Gastrocnemius medialis (tissue), 4 donors: ENCODE measurements around the gene TSHZ1.
"Not testable (repeated sequence)": the region's sequence is repeated elsewhere in the genome, so short reads cannot be mapped to it uniquely, and the experiment has no call there.

Source experiments
- POLR2A ChIP-seq, 2 donors: fragments of 450-650 bp; IDR thresholded peaks; one replicate each; pipeline ENCODE4 v1.6.1; 2017; ENCODE audit warnings: antibody characterized with exemption in 2 of 2, mild to moderate bottlenecking in 2 of 2, moderate library complexity in 2 of 2
- TF ChIP-seq, protein P1 (sequence below), 5 experiments: fragments of 450-650 bp in 3 of 5; fragments of 200-600 bp in 2 of 5; sonication (generic) in 2 of 5; IDR thresholded peaks in 4 of 5; conservative IDR thresholded peaks in 1 of 5; 1 replicate in 4 of 5; 2 replicates in 1 of 5; pipeline ENCODE4 v1.5.1; 2016 to 2019; ENCODE audit warnings: antibody characterized with exemption in 5 of 5, mild to moderate bottlenecking in 3 of 5, moderate library complexity in 3 of 5

DNA sequence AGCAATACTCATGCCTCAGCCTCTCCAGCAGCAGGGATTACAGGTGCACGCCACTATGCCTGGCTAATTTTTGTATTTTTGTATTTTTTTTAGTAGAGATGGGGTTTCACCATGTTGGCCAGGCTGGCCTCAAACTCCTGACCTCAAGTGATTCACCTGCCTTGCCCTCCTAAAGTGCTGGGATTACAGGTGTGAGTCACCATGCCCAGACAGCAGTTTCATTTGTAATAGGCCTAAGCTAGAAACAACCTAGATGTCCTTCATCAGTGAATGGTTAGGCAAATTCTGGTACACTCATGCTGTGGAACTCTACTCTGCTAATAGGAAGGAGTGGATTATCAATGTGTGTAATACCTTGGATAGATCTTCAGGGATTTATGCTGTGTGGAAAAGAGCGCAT, 119.2 kb downstream of the TSHZ1 start:
- TF ChIP-seq, protein P1, sequence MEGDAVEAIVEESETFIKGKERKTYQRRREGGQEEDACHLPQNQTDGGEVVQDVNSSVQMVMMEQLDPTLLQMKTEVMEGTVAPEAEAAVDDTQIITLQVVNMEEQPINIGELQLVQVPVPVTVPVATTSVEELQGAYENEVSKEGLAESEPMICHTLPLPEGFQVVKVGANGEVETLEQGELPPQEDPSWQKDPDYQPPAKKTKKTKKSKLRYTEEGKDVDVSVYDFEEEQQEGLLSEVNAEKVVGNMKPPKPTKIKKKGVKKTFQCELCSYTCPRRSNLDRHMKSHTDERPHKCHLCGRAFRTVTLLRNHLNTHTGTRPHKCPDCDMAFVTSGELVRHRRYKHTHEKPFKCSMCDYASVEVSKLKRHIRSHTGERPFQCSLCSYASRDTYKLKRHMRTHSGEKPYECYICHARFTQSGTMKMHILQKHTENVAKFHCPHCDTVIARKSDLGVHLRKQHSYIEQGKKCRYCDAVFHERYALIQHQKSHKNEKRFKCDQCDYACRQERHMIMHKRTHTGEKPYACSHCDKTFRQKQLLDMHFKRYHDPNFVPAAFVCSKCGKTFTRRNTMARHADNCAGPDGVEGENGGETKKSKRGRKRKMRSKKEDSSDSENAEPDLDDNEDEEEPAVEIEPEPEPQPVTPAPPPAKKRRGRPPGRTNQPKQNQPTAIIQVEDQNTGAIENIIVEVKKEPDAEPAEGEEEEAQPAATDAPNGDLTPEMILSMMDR (IDR thresholded peaks at IDR 0.05 in 4 of 5, conservative IDR thresholded peaks at IDR 0.05 in 1 of 5), result not testable (repeated sequence)
- TF ChIP-seq POLR2A (IDR thresholded peaks at IDR 0.05), result not testable (repeated sequence)
